GM12873 (cell line): ENCODE results near the gene VPS37D.

Experiments
- TF ChIP-seq, protein P1 (sequence below): IDR thresholded peaks from 2 replicates; pipeline ENCODE4 v1.5.1; 2012; ENCODE audit warnings: low read depth, mild to moderate bottlenecking, moderate library complexity, low read length, control low read depth; ENCODE audit not compliant: insufficient read depth; ENCODE audit errors: missing control alignments

The VPS37D gene

DNA sequence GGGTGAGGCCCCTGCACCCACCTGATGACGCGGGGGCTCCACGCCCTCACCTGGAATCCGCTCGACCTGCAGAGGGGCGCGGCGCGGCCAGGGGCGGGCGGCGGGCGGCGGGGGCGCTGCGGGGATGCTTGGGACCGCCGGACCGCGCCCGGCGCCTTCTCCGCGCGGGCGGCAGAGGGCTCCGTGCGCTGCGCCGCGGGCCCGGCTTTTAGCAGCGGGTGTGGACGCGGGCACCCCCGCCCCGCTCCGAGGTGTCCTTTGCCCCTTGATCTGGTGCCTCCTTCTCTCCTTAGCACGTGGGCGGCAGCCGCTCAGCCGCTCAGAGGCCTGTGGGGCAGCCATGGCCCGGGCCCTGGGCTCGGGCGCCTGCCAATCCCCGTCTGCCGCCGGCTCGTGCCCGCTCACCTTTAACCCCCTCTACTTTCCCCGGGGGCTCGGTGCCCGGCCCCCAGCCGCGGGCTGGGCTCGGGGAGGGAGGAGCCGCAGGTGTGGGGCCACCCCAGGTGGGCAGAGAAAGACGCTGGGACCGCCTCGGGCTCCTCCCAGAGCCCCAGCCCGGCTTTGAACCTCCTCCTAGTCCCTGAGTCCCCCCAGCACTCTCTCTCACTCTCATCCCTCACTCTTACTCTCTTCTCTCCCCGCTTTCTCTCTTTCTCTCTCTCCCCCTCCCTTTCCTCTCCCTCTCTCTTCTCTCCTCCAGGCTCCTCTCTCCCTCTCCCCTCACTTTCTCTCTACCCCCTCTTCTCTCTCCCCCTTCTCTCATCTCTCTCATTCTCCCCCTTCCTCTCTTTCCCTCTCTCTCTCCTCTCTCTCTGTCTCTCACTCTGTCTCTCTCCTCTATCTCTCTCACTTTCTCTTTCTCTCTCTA lies 19.7 kb upstream of the VPS37D start:
- TF ChIP-seq, protein P1, sequence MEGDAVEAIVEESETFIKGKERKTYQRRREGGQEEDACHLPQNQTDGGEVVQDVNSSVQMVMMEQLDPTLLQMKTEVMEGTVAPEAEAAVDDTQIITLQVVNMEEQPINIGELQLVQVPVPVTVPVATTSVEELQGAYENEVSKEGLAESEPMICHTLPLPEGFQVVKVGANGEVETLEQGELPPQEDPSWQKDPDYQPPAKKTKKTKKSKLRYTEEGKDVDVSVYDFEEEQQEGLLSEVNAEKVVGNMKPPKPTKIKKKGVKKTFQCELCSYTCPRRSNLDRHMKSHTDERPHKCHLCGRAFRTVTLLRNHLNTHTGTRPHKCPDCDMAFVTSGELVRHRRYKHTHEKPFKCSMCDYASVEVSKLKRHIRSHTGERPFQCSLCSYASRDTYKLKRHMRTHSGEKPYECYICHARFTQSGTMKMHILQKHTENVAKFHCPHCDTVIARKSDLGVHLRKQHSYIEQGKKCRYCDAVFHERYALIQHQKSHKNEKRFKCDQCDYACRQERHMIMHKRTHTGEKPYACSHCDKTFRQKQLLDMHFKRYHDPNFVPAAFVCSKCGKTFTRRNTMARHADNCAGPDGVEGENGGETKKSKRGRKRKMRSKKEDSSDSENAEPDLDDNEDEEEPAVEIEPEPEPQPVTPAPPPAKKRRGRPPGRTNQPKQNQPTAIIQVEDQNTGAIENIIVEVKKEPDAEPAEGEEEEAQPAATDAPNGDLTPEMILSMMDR, result no peak

DNA sequence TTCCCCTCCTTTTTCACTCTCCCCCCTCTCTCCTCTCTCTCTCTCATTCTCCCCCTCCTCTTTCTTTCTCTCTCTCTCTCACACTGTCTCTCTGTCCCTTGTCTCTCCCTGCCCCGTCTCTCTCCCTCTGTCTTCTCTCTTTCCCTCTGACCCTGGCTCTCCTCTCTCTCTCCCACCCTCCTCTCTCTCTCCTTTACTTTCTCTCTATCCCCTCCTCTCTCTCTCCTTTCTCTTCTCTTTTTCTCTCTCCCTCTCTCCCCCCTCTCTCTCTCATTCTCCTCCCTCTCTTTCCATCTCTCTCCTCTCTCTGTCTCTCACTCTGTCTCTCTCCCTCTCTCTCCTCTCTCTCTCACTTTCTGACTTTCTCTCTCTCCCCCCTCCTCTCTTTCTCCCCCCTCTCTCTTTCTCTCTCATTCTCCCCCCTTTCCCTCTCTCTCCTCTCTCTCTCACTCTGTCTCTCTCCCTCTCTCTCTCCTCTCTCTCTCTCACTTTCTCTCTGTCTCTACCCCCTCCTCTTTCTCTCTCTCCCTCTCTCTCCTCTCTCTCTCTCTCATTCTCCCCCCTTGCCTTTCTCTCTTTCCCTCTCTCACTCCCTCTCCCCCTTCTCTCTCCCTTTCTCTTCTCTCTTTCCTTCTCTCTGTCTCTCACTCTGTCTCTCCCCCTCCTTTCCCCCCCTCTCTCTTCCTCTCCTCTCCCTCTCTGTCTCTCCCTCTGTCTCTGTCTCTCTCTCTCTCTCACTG lies 18.9 kb upstream of the VPS37D start:
- TF ChIP-seq, protein P1, result no peak

DNA sequence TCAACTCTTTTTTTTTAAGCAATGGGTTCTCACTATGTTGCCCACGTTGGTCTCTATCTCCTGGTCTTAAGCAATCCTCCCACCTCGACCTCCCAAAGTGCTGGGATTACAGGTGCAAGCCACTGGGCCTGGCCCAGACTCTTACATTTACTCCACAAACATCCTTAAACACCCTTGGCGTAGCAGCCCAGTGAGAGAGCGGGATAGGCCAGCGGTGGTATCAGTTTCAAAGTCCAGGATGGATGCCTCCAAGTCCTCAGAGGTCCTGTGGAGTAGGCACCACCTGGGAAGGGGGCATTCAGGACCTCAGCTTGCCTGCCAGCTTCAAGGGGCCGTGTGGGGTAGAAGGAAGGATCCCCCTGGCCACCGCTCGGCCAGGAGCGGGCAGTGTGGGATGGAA lies 18.1 kb upstream of the VPS37D start:
- TF ChIP-seq, protein P1, result no peak

DNA sequence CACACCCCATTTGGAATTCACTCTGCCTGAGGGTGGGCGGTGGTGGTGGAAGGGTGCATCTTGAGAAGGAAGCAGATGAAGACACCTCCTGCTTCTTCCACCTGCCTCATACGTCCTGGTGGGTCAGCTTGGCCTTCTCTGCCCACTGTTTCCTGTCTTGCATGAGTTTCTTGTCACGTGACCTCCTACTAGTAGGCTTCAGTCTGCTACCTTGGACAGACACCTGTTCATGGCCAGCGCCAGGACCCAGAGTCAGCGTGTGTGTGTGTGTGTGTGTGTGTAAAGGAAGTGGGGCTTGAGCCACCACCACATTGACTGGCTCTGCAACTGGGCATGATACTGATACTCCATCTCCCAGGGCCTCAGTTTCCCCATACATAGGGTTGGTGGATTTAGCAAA lies 17.1 kb upstream of the VPS37D start:
- TF ChIP-seq, protein P1, result no peak

DNA sequence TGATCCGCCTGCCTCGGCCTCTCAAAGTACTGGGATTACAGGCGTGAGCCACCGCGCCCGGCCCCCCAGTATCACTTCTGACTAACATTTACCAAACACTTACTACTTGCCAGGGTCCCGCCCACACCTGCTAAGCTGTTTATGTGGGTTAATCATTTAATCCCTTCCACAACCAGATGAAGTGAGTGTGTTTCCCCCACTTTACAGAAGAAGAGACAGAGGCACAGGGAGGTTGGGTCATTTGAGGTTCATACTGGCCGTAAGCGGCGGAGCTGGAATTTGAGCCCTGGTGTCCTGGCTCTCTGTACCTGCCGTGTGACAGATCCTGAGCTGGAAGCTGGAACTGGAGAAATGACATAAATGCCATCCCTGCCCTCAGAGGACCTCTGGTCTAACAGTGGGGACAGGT lies 15.1 kb upstream of the VPS37D start:
- TF ChIP-seq, protein P1, result no peak

DNA sequence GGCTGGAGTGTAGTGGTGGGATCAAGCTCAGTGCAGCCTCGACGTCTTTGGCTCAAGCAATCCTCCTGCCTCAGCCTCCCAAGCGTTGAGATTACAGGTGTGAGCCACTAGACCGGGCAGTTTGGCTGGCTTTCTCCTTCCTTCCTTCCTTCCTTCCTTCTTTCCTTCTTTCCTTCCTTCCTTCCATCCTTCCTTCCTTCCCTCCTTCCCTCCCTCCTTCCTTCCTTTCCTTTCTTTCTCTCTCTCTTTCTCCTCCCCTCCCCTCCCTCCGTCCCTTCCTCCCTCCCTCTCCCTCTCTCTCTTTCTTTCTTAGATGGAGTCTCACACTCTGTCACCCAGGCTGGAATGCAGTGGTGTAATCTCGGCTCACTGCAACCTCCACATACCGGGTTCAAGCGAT lies 7.6 kb upstream of the VPS37D start:
- TF ChIP-seq, protein P1, result no peak

DNA sequence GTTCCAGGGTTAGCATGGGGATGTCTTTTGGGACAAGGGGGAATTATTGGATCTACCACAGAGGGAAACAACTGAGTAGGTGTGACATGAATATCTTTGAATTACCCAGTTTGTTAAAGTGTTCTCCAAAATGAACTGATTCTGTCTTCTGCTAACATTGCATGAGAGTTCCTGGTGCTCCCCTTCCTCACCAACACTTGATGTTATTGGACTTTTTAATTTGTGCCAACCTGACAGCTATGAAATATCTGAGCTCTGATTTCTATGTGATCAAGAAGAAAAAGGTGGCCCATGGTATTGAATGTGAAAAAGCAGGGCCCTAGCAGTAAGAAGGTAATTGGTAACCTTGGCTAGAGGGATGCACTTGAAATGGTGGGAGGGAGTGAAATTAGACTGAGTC lies 4.6 kb upstream of the VPS37D start:
- TF ChIP-seq, protein P1, result no peak
